Uterus (tissue), 2 donors: Measurements from ENCODE around the gene B3GNT7.

Experiments
- CTCF ChIP-seq, 4 experiments: fragments of 200-600 bp in 2 of 4; fragments of 450-650 bp in 2 of 4; sonication (generic) in 2 of 4; IDR thresholded peaks; one replicate each; pipeline ENCODE4 v1.5.1; 2016 to 2019; ENCODE audit warnings: antibody characterized with exemption in 4 of 4, mild to moderate bottlenecking in 2 of 4, moderate library complexity in 1 of 4
- POLR2A ChIP-seq, 2 donors: fragments of 450-650 bp; IDR thresholded peaks; one replicate each; pipeline ENCODE4 v1.6.1; 2016; ENCODE audit warnings: antibody characterized with exemption in 2 of 2, mild to moderate bottlenecking in 1 of 2, moderate library complexity in 1 of 2

GRCh38 chr2:231355508-231356465 lies 39.7 kb upstream of the B3GNT7 start:
- no peak for TF ChIP-seq POLR2A (IDR thresholded peaks at IDR 0.05)
- peak in 2 of 4 experiments; percentile 18 to 26 for TF ChIP-seq CTCF (IDR thresholded peaks at IDR 0.05)
